Embryonic facial prominence (tissue), 1 donor: ENCODE data around the gene NPTXR.
"Not testable (repeated sequence)": the region's sequence is repeated elsewhere in the genome, so short reads cannot be mapped to it uniquely, and the experiment has no call there.

ENCODE experiments used
- DNase-seq: peaks from one replicate; pipeline ENCODE4 v3.0.0-alpha.2; 2016; ENCODE audit errors: extremely low spot score

NPTXR gene

DNA sequence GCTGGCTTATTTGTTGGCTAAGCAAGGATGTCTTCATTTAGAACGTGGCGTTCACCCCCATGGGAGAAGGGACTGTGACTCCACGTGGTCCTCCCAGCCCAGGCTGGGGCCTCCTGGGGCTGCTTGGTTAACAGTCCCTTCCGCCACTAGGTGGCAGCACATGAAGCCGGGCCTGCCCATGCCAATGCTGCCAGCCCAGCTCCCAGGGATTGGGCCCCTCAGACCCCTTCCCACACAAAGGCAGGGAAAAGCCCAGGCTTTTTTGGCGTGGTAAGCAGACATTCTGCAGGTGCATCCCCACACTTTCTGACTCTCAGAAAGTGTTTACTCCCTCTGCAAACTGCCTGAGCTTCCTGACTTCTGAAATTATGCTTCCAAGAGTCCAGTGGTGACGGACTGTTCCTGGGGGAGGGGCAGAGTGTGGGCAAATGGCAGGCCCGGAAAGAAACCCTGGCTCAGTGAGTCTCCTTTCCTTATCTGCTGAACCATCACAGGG, 25.1 kb upstream of the NPTXR start:
- DNase-seq, result no peak

- no peak for DNase-seq
These were observed 24.5 kb upstream of the NPTXR start for GRCh38 chr22:38868286-38868721.

- no peak for DNase-seq
These were observed 23.9 kb upstream of the NPTXR start for GRCh38 chr22:38867471-38868285.

DNA sequence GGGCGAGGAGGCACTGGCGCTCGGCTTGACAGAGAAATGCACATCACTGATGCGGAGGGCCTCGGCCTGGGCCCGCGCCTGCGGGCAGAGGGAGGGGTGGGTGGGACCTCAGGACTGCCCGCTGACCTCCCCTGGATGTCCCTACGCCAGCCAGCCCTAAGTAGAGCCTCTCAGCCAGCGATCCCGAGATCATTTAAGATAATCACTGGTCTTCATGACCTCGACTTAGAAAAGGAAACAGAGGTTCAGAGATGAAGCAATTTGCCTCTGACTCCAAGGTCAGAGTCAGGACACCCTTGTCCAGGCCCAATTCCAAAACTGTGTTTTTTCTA, 23.3 kb upstream of the NPTXR start:
- DNase-seq, result no peak

DNA sequence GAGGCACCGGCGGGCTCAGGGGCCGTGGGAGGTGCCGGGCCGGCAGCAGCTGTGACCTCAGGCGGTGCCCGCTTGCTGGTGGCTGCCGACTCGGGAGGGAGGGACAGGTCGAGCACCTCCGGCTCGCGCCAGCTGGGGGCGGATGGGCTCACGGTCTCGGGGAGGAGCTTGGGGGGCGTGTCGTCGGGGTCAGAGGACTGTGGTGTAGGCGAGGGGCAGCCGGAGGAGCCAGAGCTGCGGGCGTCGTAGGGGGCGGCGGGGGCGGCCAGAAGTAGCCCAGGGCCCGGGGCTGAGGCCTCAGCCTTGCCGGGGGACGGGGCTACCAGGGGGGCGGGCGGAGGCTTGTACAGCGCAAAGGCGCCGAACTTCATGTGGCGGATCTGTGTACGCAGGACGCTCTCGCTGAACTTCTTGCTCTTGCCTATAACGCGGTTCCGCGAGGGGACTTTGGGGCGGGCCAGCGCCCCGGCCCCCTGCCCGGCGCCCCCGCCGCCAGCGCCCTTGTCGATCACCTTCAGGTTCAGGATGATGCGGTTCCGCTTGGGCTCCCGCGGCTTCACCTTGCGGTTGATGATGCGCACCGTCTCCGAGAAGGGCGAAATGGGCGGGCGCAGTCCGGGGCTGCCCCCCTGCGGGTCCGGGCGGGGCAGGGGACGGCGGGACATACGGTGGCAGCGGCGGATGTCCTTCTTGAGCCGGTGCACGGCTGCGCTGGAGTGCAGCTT, 22.7 kb upstream of the NPTXR start:
- no peak for DNase-seq

GRCh38 chr22:38866024-38866398, 22.2 kb upstream of the NPTXR start:
- DNase-seq, result no peak

GRCh38 chr22:38865201-38866023, 21.6 kb upstream of the NPTXR start:
- no peak for DNase-seq

- no peak for DNase-seq
These were observed 20.7 kb upstream of the NPTXR start for GRCh38 chr22:38864361-38865191.

GRCh38 chr22:38863531-38864131, 19.8 kb upstream of the NPTXR start:
- DNase-seq, result no peak

DNA sequence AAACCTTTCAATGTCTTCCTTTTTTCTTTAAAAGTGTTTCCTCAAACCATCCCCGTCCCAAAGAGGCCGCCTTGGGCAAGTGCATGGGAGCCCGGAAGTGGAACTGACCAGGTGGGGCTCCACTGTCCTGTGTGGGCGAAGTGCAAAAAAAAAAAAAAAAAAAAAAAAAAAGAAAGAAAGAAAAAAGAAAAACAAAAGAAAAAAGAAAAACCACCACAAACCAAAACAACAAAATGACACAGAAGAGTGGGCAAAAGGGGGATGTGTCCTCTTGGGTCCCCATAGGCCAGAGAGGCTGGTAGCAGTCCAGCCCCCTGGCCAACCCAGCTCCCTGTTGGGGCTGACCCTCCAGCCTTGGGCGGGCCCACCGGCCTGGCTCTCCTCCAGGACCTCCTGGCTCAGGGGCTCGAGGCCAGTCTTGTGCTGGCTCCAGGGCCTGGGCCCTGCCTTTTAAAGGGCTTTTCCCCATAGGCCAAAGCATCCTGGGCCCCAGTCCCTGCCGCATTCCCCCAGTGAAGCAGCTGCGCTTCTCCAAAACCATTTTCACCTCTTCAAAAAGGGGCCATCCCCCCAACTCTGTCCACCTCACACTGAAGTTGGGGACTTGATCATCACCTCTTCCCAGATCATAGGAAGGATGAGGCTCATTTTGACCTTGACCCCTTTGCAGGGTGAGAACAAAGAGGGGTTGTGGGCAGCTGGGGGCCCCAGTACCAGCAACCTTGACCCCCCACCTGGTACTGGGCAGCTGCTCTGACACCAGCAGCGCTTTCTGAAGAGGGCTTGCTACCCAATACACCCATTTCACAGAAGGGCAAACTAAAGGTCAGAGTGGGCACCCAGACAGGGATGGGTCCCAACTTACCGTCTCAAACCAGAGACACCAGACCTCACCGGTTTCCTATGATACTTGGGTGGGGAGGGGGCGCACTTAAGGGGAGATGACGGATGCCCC, 18.8 kb upstream of the NPTXR start:
- DNase-seq, result no peak

DNA sequence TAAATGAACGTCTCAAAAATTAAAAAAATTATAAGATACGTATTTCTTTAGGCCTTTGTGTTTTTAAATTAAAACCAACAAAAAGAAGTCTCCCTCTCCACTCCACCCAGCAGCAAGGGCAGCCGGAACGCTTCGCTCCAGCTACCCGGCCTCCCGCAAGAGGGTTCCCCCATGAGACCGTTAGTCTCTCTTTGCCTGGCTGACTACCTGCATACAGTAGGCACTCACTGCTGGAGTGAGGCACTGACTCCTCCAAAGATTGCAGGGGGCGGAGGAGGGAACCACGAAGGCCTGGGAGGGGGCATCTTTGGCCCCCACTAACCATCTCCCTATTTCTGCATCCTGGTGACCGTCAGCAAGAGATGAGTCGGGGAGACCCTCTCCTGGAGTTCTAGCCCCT, 18.1 kb upstream of the NPTXR start:
- no peak for DNase-seq

DNA sequence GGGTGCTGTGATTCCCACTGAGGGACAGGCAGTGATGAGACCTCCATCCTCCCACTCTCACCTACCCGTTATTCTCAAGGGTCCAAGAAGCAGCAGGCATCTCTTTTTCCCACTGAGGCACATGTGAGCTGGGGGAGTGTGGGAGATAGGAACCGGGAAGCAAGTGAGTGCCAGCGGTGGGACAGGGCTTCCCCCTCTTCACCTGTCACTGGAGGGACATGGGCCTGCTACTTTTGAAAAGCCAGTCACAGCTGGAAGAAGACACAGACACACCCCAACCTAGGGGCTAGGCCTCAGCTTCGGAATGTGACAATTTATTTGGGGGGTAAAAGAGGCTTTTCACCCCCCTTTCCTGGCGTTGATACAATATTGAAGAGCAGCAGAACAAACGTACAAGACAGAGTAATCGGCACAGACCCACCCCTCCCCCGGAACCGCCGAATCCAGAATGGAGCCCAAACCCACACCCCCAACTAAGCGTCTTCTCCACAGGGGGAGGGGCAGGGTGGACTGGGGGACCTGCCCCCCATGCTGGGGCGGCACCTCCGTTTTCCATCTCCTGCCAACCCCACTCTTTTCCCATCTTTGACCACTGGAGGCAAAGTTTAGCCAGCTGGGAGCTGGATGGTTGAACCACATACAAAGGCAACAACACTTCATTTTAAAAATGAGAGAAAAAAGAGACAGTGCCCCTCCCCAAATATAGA, 17.5 kb upstream of the NPTXR start:
- no peak for DNase-seq

DNA sequence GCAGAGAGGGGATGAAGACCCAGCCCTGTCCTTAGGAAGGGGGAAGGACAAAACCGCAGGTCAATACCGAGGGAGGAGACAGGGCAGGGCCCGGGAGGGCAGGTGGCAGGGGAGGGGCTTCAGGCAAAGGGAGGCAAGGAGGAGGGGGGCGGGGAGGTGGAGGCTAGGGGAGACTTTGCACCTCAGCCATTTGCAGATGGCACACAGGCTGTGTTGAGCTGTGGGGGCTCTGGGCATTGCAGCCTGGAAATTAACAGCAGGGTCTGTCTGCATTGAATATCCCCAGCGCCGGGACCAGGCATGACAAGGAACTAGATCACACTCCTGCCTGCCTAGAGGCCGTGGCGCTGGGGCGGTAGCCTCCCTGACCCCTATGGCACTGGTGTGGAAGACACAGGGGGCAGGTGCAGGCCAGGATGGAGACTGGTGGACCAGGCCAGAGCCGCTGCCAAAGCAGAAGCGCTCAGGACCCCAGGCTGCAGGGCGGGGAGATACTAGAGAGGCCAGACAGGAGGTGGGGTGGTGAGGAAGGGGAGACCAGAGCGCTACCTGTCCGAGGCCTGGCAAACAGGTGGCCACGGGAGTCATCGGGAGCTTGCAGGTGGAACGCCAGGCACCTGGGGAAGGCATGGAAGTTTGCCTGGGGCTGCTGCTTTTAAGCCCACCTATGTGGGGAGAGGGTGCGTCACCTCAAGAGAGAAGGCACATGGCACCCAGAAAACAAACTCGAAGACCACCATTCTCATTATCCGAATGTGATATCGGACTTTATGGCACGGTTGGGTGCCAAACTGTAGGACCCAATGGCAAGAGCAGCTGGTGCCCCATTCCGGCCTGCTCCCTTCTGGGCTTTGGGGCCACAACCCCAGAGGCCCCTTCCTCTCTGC, 16.7 kb upstream of the NPTXR start:
- no peak for DNase-seq

DNA sequence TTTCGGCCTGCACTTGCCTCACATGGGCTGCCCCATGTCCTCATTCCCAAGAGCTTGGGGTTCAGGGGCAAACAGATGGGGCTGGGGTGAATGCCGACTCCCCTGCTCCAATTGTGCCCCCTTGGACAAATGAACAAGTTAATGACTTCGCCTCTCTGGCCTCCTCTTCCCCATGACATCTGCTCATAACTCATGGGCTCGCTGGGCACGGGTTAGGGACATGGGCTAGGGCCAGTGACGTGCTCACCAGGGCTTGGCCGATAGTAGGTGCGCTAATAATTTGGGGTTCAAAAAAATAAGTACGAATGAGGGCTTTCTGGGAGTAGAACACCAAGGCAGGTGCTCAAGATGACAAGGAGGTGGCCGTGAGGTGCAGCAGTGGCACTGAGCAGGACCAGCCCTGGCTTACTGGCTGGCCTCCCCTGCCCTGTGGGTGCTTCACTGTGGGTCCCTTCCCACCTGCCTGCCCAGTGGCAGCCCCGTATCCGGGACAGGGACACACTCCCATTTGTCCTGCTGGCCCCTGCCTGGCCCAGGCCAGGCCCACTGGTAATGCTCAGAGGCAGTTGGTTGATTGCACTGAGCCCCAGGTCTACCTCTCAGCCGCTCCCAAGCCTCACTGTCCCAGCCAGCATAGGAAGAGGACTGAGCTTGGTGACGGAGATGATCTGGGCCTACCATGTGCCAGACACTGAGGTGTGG, 15.9 kb upstream of the NPTXR start:
- no peak for DNase-seq

DNA sequence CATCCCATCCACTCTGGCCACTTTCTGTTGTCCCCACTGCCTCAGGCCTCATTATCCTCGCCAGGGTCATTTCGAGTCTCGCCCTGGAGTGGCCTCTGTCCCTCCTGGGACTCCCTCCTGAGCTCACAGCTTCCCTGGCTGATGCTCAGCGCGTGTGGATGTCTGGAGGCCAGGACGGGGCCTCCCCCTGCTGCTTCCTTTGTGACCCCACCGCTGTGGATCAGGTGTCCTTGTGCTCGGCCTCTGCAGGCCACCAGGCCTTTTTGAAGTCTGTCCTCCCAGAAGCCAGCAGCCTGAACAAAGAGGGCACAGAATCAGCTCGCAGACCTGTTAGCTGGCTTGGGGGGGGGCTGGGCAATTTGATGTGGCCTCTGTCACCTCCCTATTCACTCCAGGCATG, 14.7 kb upstream of the NPTXR start:
- DNase-seq, result no peak

GRCh38 chr22:38854476-38854875, 10.6 kb upstream of the NPTXR start:
- not testable (repeated sequence) for DNase-seq

GRCh38 chr22:38853883-38854282, 10.1 kb upstream of the NPTXR start:
- not testable (repeated sequence) for DNase-seq
